Medulla oblongata (tissue), 1 donor: ENCODE measurements around the gene WDTC1.
A peak's percentile ranks its signal among the peaks of the same experiment; 100 is the strongest.

Experiments used
- DNase-seq: peaks from one replicate; pipeline ENCODE4 v3.0.0-alpha.2; 2015; ENCODE audit errors: extremely low spot score

WDTC1 gene

GRCh38 chr1:27301052-27301422 is 66.6 kb downstream of the WDTC1 start:
- DNase-seq: no peak

DNA sequence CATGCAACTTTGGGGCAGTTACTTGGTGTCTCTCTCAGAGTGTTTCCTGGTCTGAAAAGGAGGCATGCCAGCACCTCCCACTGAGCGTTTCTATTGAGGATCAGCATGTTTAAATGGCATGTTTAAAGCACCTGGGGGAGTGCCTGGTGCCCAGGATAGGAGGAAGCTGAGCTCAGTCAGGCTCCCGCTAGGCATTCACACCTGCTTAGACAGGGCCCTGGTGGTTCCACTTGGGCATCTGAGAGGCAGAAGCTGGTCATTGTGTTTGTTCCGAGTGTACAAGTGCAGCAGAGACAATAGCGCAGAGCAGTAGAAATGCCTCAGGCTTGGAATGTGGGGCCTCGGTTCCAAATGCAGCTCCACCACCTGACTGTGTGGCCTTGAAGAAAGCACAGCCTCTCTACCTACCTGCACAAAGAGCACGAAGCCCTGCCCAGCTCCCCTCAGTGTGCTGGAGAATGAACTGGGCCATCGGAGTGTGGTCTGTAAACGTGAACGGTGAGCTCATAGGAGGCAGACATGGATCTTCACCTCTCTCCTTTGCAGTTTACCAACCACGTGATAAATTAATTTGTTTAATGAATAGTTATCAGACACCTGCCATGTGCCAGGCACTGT is 67.3 kb downstream of the WDTC1 start:
- no peak for DNase-seq

- no peak for DNase-seq
Observed at GRCh38 chr1:27302612-27303011, 68.2 kb downstream of the WDTC1 start.

GRCh38 chr1:27303509-27303908 is 69.1 kb downstream of the WDTC1 start:
- DNase-seq: no peak

DNA sequence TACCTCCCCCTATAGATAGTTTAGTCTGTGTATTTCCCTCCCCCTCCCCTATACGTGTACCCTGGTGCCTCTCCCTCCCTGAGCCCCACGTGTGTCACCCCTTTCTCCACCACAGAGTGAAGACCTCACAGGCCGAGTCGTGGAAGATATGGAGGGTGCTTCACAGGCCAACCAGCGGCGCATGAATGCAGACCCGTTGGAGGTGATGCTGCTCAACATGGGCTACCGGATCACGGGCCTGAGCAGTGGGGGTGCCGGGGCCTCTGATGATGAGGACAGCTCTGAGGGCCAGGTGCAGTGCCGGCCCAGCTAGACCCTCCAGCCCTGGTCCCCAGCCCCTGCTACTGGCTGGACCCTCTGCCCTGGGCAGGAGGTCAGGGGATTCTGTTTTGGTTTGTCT is 71.6 kb downstream of the WDTC1 start:
- DNase-seq: no peak

- no peak for DNase-seq
Observed at GRCh38 chr1:27306892-27307761, 72.7 kb downstream of the WDTC1 start.

- DNase-seq: no peak
Observed at GRCh38 chr1:27307874-27308598, 73.6 kb downstream of the WDTC1 start.

DNA sequence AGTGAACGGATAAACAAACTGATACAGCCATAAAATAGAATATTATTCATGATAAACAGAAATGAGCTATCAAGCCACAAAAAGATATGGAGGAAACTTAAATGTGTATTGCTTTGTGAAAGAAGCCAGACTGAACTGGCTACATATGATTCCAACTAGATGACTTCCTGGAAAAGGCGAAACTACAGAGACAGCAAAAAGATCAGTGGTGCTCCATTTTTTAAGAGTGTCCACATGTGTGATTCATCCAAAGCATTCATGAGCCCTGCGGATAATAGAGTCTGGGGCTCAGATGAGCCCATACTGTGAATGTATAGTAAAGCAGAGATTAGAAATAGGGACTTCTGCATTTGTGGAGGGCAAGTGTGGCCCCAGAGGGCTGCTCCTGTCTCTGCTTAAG is 79.7 kb downstream of the WDTC1 start:
- DNase-seq: no peak

GRCh38 chr1:27314737-27315136 is 80.3 kb downstream of the WDTC1 start:
- no peak for DNase-seq

DNA sequence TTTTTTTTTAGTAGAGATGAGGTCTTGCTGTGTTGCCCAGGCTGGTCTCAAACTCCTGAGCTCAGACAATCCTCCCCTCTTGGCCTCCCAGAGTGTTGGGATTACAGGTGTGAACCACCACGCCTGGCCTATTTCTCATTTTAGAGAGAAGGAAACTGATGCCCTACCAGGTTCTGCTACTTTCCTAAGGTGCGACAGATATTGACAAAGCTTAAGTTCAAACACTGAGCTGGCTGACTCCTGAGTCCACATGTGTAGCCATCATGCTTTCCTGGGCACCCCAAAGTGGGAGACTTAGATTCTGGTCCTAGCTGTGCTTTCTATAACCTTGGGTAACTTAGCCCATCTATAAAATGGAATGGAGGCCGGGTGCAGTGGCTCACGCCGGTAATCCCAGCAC is 82.4 kb downstream of the WDTC1 start:
- DNase-seq: no peak

DNA sequence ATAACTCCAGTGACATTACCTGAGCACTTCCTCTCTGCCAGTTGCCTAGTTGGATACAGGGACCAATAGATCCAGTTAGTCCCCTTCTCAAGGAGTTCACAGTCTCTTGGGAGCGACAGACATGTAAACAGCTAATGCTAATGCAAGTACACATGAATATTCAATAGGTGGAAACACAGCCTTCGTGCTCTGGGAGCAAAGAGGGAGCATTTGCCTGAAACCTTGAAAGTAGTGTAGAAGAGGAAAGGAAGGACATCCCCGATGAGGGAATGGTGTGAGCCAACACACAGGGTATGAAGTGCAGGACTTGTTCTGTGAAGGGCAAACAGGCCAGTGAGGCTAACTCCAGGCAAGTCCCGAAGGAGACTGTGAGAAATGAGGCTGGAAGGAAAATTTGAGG is 83.7 kb downstream of the WDTC1 start:
- no peak for DNase-seq

DNA sequence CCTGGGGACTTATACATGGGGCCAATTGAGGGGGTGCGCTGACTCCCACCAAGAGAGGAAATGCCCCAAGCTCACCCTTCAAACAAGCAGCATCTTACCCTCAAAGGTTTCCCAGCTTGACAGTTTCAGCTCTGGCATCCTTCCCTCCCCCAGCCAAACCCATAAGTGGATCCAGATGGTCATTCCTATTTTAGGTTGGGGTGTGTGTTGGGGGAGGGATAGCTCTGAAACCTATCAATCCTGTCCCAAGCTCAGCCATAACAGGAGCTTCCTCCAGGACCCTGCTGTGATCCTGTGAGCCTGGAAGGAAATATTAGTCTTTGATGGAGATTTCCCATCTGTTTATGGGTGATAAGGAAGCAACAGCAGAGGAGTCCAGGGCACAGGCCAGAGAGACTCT is 84.2 kb downstream of the WDTC1 start:
- no peak for DNase-seq

DNA sequence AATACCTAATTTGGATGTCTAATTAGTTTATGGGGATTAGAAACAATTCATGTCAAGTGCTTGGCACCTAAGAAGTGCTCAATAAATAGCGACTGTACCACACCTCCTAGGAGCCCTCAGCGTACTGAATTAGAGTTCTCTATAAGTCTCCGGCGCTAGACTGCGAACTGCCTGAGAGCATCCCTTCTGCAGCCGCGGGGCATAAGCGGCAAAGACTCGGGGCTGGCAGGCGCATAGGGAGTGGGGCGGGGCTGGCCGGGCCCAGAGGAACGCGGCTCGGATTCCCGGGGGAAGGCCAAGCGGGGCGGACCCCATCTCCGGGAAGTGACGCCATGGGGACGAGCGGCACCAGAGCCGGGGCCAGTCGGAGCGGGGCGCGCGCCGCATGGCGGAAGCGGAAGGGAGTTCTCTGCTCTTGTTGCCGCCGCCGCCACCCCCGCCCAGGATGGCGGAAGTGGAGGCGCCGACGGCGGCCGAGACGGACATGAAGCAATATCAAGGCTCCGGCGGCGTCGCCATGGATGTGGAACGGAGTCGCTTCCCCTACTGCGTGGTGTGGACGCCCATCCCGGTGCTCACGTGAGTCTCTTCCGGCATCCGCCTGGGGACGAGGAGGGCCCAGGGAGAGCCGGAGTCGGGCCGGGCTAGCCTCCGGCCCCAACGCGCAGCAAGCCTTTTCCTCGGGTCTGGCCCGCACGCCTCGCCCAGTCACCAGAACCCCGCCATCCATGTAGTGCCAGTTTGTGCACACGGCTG is 87.6 kb downstream of the WDTC1 start, which contains the start of gene TMEM222:
TSS of gene TMEM222 (plus strand) at position 351 of the 756 bp plus-strand sequence. CDS start at position 386, 35 bp downstream.
- DNase-seq: peak; percentile 98

DNA sequence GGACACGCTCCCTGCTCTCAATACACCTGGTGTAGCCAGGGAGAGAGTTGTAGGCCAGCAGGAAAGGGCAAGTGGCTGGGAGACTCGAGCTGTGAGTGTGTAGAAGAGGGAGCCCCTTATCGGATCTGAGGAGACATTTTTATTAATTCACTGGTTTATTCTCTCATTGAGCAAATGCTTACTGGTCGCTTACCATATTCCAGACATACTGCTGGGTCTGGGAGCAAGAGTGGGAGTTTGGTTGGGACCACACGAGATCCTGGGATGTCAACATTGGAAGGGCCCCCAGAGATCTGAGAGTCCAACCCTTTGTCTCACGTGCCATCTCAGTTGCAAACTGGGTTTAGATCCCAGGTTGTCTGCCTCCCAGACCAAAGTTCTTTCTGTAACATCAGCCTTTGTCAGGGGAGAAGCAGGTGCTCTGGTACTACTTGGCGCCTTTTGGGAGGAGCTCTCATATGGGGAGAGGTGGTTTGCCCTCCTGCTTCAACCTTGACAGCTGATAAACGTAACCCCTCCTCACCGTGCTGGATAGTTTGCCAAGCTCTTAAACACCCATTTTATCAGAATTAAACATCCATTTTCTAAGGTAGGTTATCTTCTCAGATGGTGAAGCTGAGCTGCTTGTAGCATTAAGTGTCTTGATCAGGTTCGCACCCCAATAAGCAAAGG is 88.3 kb downstream of the WDTC1 start:
- no peak for DNase-seq

DNA sequence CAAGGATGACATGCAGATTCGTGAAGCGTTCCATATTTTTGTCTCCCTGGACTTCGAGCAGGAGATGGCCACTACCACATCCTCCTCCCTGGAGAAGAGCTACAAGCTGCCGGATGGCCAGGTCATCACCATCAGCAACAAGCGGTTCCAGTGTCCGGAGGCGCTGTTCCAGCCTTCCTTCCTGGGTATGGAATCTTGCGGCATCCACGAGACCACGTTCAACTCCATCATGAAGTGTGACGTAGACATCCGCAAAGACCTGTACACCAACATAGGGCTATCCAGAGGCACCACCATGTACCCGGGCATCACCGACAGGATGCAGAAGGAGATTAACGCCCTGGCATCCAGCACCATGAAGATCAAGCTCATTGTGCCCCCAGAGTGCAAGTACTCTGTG is 90.9 kb downstream of the WDTC1 start:
- DNase-seq: no peak

DNA sequence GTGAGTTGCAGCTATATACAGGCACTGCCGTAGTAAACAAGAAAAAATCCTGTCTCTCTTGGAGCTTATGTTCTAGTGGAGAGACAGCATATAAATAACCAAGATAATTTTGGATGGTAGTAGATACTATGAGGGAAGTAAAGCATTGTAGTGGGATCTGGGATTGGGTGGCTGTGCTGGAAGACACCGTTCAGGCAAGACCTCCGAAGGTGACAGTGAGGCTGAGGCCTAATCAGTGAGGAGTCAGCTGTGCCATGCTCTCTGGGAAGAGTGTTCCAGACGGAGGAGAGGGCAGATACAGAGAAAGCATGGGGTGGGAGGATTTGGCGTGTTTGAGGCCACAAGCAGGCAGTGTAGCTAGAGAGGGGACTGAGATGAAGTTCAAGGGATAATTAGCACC is 93.5 kb downstream of the WDTC1 start:
- no peak for DNase-seq

- DNase-seq: no peak
Observed at GRCh38 chr1:27330786-27331185, 96.4 kb downstream of the WDTC1 start.

GRCh38 chr1:27331426-27331825 is 97.0 kb downstream of the WDTC1 start:
- no peak for DNase-seq

DNA sequence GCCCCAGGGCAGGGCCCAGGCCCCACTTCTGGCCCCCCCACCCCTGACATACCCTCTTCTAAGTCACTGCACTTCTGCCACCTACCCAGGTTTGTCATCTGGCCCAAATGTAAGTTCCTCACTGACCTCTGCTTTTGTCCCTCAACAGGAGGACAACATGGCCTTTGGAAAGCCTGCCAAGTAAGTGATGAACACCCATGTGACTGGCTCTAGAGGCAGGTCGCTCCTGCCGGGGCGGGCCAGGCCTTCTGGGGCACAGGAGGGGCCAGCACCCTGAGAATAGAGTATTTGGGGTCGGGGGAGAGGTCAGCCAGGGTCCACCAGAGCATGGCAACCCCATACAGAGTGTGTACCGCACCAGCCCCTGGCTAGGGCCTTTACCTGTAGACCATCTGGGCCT is 97.5 kb downstream of the WDTC1 start:
- no peak for DNase-seq

DNA sequence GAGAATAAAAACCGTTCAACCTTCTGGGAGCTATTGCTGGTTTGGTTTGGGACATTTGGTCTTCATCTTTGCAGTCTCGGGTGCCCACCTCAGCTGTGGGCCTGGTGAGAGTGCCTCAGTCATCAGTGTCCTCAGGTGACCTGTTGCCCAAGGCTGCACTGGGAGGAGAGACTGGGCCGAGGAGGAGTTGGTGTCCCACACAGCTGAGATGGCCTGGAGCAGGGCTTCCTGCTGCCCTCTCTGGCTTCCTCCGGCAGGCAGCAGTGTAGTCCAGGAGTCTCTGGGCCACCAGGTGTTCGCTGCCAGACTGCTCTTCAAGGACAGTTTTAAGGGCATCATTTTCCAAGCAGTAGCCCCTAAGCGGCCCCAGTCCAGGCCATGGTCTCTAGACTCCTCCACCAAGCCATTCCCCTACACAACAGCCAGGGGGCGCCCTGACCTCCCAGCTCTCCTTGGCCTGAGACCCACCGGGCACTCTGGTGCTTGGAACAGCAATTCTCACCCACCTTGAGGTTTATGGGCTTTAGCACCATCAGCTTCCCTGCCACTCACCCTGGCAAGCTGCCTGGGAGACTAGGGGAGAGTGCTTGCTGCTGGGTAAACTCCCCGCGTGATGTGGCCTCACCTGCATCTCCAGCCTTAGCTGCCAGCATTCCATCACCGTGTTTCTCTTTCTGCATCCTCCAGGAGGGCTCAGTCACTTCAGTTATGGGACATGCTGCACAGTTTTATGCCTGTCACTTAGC is 98.3 kb downstream of the WDTC1 start:
- peak; percentile 26 for DNase-seq
